ENCODE measurements around the gene ANLN.
A peak's percentile ranks its signal among the peaks of the same experiment; 100 is the strongest.
"Not testable (repeated sequence)": the region's sequence is repeated elsewhere in the genome, so short reads cannot be mapped to it uniquely, and the experiment has no call there.

Gene ANLN

GRCh38 chr7:36468370-36469101 lies 78.9 kb downstream of the ANLN start:
- DNase-seq (ENCODE audit: low spot score): no peak

GRCh38 chr7:36469236-36469635 lies 79.6 kb downstream of the ANLN start:
- DNase-seq (ENCODE audit: low spot score): no peak

- DNase-seq (ENCODE audit: low spot score): no peak
These were observed 82.6 kb downstream of the ANLN start for GRCh38 chr7:36472141-36472729.

- peak; percentile 2 for DNase-seq (ENCODE audit: low spot score)
These were observed 84.0 kb downstream of the ANLN start for GRCh38 chr7:36473454-36474282.

- DNase-seq (ENCODE audit: low spot score): no peak
These were observed 84.8 kb downstream of the ANLN start for GRCh38 chr7:36474283-36475010.

- no peak for DNase-seq (ENCODE audit: low spot score)
These were observed 85.3 kb downstream of the ANLN start for GRCh38 chr7:36475011-36475342.

GRCh38 chr7:36475381-36475780 lies 85.7 kb downstream of the ANLN start:
- no peak for DNase-seq (ENCODE audit: low spot score)

- DNase-seq (ENCODE audit: low spot score): no peak
These were observed 89.1 kb downstream of the ANLN start for GRCh38 chr7:36478745-36479144.

- DNase-seq (ENCODE audit: low spot score): not testable (repeated sequence)
These were observed 94.2 kb downstream of the ANLN start for GRCh38 chr7:36483853-36484252.

GRCh38 chr7:36484265-36484664 lies 94.6 kb downstream of the ANLN start:
- DNase-seq (ENCODE audit: low spot score): no peak

- no peak for DNase-seq (ENCODE audit: low spot score)
These were observed 96.7 kb downstream of the ANLN start for GRCh38 chr7:36486336-36486735.

GRCh38 chr7:36487756-36488336 lies 98.2 kb downstream of the ANLN start:
- peak; percentile 65 for DNase-seq (ENCODE audit: low spot score)

GRCh38 chr7:36488672-36489071 lies 99.0 kb downstream of the ANLN start:
- DNase-seq (ENCODE audit: low spot score): not testable (repeated sequence)

- DNase-seq (ENCODE audit: low spot score): no peak
These were observed 100.8 kb downstream of the ANLN start for GRCh38 chr7:36490419-36490830.

GRCh38 chr7:36491317-36491716 lies 101.7 kb downstream of the ANLN start:
- no peak for DNase-seq (ENCODE audit: low spot score)

GRCh38 chr7:36496576-36496975 lies 106.9 kb downstream of the ANLN start:
- no peak for DNase-seq (ENCODE audit: low spot score)

- DNase-seq (ENCODE audit: low spot score): not testable (repeated sequence)
These were observed 107.5 kb downstream of the ANLN start for GRCh38 chr7:36497176-36497575.

GRCh38 chr7:36497775-36498174 lies 108.1 kb downstream of the ANLN start:
- DNase-seq (ENCODE audit: low spot score): no peak
